ENCODE results near the gene BEND7.
A peak's percentile ranks its signal among the peaks of the same experiment; 100 is the strongest.

Gene BEND7

GRCh38 chr10:13472359-13472758, 56.5 kb downstream of the BEND7 start:
- Histone ChIP-seq H3K9me3 (ENCODE audit: insufficient read depth, low read length, severe bottlenecking) (peaks cover 3% of the 10 kb centered on the region), H3K9ac (ENCODE audit: low read depth, low read length) (no peak overlapping the region), H3K4me1 (ENCODE audit: insufficient read depth, low read length) (no peaks in the 10 kb centered on the region), H3K4me3 (ENCODE audit: low read depth in 1 of 2, low read length in 2 of 2) (no peak overlapping the region), H4K20me1 (ENCODE audit: insufficient read depth, low read length) (no peaks in the 10 kb centered on the region), H3K27ac (ENCODE audit: low read length) (no peak overlapping the region), H3K79me2 (ENCODE audit: insufficient read depth, low read length) (no peaks in the 10 kb centered on the region), H3K27me3 (ENCODE audit: insufficient read depth, low read length, poor library complexity) (no peaks in the 10 kb centered on the region), H3K4me2 (ENCODE audit: insufficient read depth, low read length) (no peak overlapping the region), H2AFZ (ENCODE audit: low read depth, low read length) (no peak overlapping the region), H3K36me3 (ENCODE audit: insufficient read depth, low read length) (no peaks in the 10 kb centered on the region)
- ATAC-seq (ENCODE audit: insufficient read depth, low read depth) (no peak), DNase-seq (no peak)
- TF ChIP-seq CTCF (IDR thresholded peaks at IDR 0.05; ENCODE audit: borderline replicate concordance, extremely low read depth, low read length, poor library complexity, severe bottlenecking) (no peak), EZH2 (IDR thresholded peaks at IDR 0.05; ENCODE audit: borderline replicate concordance, low read depth, low read length, severe bottlenecking) (no peak)

- H3K27me3 ChIP-seq (ENCODE audit: insufficient read depth, low read length, poor library complexity) = no peaks in the 10 kb centered on the region
- H4K20me1 ChIP-seq (ENCODE audit: insufficient read depth, low read length) = no peaks in the 10 kb centered on the region
- H3K9ac ChIP-seq (ENCODE audit: low read depth, low read length) = no peak overlapping the region
- no peaks in the 10 kb centered on the region for H3K4me1 ChIP-seq (ENCODE audit: insufficient read depth, low read length)
- H3K9me3 ChIP-seq (ENCODE audit: insufficient read depth, low read length, severe bottlenecking) = peaks cover 3% of the 10 kb centered on the region
- H3K4me3 ChIP-seq (ENCODE audit: low read depth in 1 of 2, low read length in 2 of 2) = no peak overlapping the region
- DNase-seq = no peak
- H3K4me2 ChIP-seq (ENCODE audit: insufficient read depth, low read length) = no peak overlapping the region
- no peak overlapping the region for H2AFZ ChIP-seq (ENCODE audit: low read depth, low read length)
- TF ChIP-seq EZH2 (IDR thresholded peaks at IDR 0.05; ENCODE audit: borderline replicate concordance, low read depth, low read length, severe bottlenecking) = no peak
- TF ChIP-seq CTCF (IDR thresholded peaks at IDR 0.05; ENCODE audit: borderline replicate concordance, extremely low read depth, low read length, poor library complexity, severe bottlenecking) = peak; percentile 29
- no peaks in the 10 kb centered on the region for H3K36me3 ChIP-seq (ENCODE audit: insufficient read depth, low read length)
- no peak for ATAC-seq (ENCODE audit: insufficient read depth, low read depth)
- no peak overlapping the region for H3K27ac ChIP-seq (ENCODE audit: low read length)
- no peaks in the 10 kb centered on the region for H3K79me2 ChIP-seq (ENCODE audit: insufficient read depth, low read length)
These were observed 58.5 kb downstream of the BEND7 start for GRCh38 chr10:13470270-13470669.

- H3K9ac ChIP-seq (ENCODE audit: low read depth, low read length) = no peak overlapping the region
- no peaks in the 10 kb centered on the region for H3K4me1 ChIP-seq (ENCODE audit: insufficient read depth, low read length)
- H3K27me3 ChIP-seq (ENCODE audit: insufficient read depth, low read length, poor library complexity) = peaks cover 15% of the 10 kb centered on the region
- ATAC-seq (ENCODE audit: insufficient read depth, low read depth) (no peak), DNase-seq (no peak)
- no peak for TF ChIP-seq CTCF (IDR thresholded peaks at IDR 0.05; ENCODE audit: borderline replicate concordance, extremely low read depth, low read length, poor library complexity, severe bottlenecking)
- TF ChIP-seq EZH2 (IDR thresholded peaks at IDR 0.05; ENCODE audit: borderline replicate concordance, low read depth, low read length, severe bottlenecking) = no peak
- H3K9me3 ChIP-seq (ENCODE audit: insufficient read depth, low read length, severe bottlenecking) = no peaks in the 10 kb centered on the region
- no peak overlapping the region for H2AFZ ChIP-seq (ENCODE audit: low read depth, low read length)
- no peaks in the 10 kb centered on the region for H4K20me1 ChIP-seq (ENCODE audit: insufficient read depth, low read length)
- H3K79me2 ChIP-seq (ENCODE audit: insufficient read depth, low read length) = no peaks in the 10 kb centered on the region
- H3K36me3 ChIP-seq (ENCODE audit: insufficient read depth, low read length) = no peaks in the 10 kb centered on the region
- H3K4me3 ChIP-seq (ENCODE audit: low read depth in 1 of 2, low read length in 2 of 2) = no peak overlapping the region
- H3K27ac ChIP-seq (ENCODE audit: low read length) = no peak overlapping the region
- H3K4me2 ChIP-seq (ENCODE audit: insufficient read depth, low read length) = no peak overlapping the region
These were observed 66.3 kb downstream of the BEND7 start for GRCh38 chr10:13462551-13462950.

- no peak for DNase-seq
- no peak for ATAC-seq (ENCODE audit: insufficient read depth, low read depth)
- Histone ChIP-seq H3K9ac (ENCODE audit: low read depth, low read length) (no peak overlapping the region), H3K27ac (ENCODE audit: low read length) (no peak overlapping the region), H2AFZ (ENCODE audit: low read depth, low read length) (no peak overlapping the region), H3K9me3 (ENCODE audit: insufficient read depth, low read length, severe bottlenecking) (no peaks in the 10 kb centered on the region), H3K4me3 (ENCODE audit: low read depth in 1 of 2, low read length in 2 of 2) (no peak overlapping the region), H4K20me1 (ENCODE audit: insufficient read depth, low read length) (no peaks in the 10 kb centered on the region), H3K79me2 (ENCODE audit: insufficient read depth, low read length) (no peaks in the 10 kb centered on the region), H3K36me3 (ENCODE audit: insufficient read depth, low read length) (no peaks in the 10 kb centered on the region), H3K4me1 (ENCODE audit: insufficient read depth, low read length) (no peaks in the 10 kb centered on the region), H3K27me3 (ENCODE audit: insufficient read depth, low read length, poor library complexity) (peaks cover 24% of the 10 kb centered on the region), H3K4me2 (ENCODE audit: insufficient read depth, low read length) (no peak overlapping the region)
- TF ChIP-seq CTCF (IDR thresholded peaks at IDR 0.05; ENCODE audit: borderline replicate concordance, extremely low read depth, low read length, poor library complexity, severe bottlenecking) = no peak
- TF ChIP-seq EZH2 (IDR thresholded peaks at IDR 0.05; ENCODE audit: borderline replicate concordance, low read depth, low read length, severe bottlenecking) = no peak
These were observed 70.2 kb downstream of the BEND7 start for GRCh38 chr10:13458687-13459012.
